Measurements from ENCODE around the gene NCR2. TPM values are rescaled to one million over a fixed set of nuclear protein-coding genes. Genes with fewer than 3 reads are reported as not detected.
"Not testable (repeated sequence)": the region's sequence is repeated elsewhere in the genome, so short reads cannot be mapped to it uniquely, and the experiment has no call there.

Gene NCR2
- total RNA-seq, 1 experiment from 2014 or later: not detected

GRCh38 chr6:41294214-41294872 is 41.1 kb upstream of the NCR2 start (continued):
- TF ChIP-seq E2F4 (CRISPR knock-in tag; IDR thresholded peaks at IDR 0.05; ENCODE audit: borderline replicate concordance, low read depth) (no peak), CDX4 (CRISPR knock-in tag; IDR thresholded peaks at IDR 0.05; ENCODE audit: borderline replicate concordance) (no peak), ZNF425 (CRISPR knock-in tag; conservative IDR thresholded peaks at IDR 0.05) (no peak), USF2 (CRISPR knock-in tag; IDR thresholded peaks at IDR 0.05) (no peak), ZNF423 (CRISPR knock-in tag; IDR thresholded peaks at IDR 0.05) (no peak)

GRCh38 chr6:41297248-41297647 is 38.2 kb upstream of the NCR2 start:
- H3K4me3 Mint-ChIP-seq; CTCF ChIA-PET; POLR2A ChIA-PET; ATAC-seq; H3K27ac Mint-ChIP-seq; DNase-seq (ENCODE audit: low spot score): not testable (repeated sequence)
- peaks cover 12% of the 10 kb centered on the region for H3K4me1 Mint-ChIP-seq
- peaks cover 34% of the 10 kb centered on the region for H3K27me3 Mint-ChIP-seq (ENCODE audit: low read depth)
- peaks cover 38% of the 10 kb centered on the region for H3K36me3 Mint-ChIP-seq
- peak; percentile 22; the same call in 1 of the 2 replicates for TF ChIP-seq USF2 (CRISPR knock-in tag; IDR thresholded peaks at IDR 0.05)
- H3K9me3 Mint-ChIP-seq: peaks cover 70% of the 10 kb centered on the region

GRCh38 chr6:41298785-41299502 is 36.5 kb upstream of the NCR2 start:
- ATAC-seq (no peak), DNase-seq (ENCODE audit: low spot score) (no peak)
- no peak for TF ChIP-seq CTCF (IDR thresholded peaks at IDR 0.05)
- TF ChIP-seq NR1H2 (CRISPR knock-in tag; IDR thresholded peaks at IDR 0.05): no peak
- no peak for TF ChIP-seq ZMAT4 (CRISPR knock-in tag; IDR thresholded peaks at IDR 0.05)
- no peak for TF ChIP-seq NR2C2 (CRISPR knock-in tag; IDR thresholded peaks at IDR 0.05)
- TF ChIP-seq SP1 (CRISPR knock-in tag; conservative IDR thresholded peaks at IDR 0.05): no peak
- no peak for TF ChIP-seq ESRRA (CRISPR knock-in tag; IDR thresholded peaks at IDR 0.05; ENCODE audit: borderline replicate concordance)
- TF ChIP-seq MYBL2 (CRISPR knock-in tag; IDR thresholded peaks at IDR 0.05): no peak
- no peak for TF ChIP-seq TP53 (CRISPR knock-in tag; IDR thresholded peaks at IDR 0.05)
- no peak for TF ChIP-seq ELF4 (CRISPR knock-in tag; IDR thresholded peaks at IDR 0.05; ENCODE audit: low read depth)
- H3K36me3 Mint-ChIP-seq: peaks cover 38% of the 10 kb centered on the region
- H3K27me3 Mint-ChIP-seq (ENCODE audit: low read depth): peaks cover 17% of the 10 kb centered on the region
- ChIA-PET CTCF (interaction anchor here (1.3 kb wide), 1 partner anchor 107 kb away, joined by 3 read pairs; no protein-coding TSS in a partner anchor), POLR2A (no interaction called here)
- no peak overlapping the region for H3K4me3 Mint-ChIP-seq
- H3K4me1 Mint-ChIP-seq: peaks cover 12% of the 10 kb centered on the region
- H3K27ac Mint-ChIP-seq: no peak overlapping the region
- H3K9me3 Mint-ChIP-seq: peaks cover 72% of the 10 kb centered on the region

Measured in WTC11 (cell line).